Measurements from ENCODE around the gene PRKCE.

Gene PRKCE

DNA sequence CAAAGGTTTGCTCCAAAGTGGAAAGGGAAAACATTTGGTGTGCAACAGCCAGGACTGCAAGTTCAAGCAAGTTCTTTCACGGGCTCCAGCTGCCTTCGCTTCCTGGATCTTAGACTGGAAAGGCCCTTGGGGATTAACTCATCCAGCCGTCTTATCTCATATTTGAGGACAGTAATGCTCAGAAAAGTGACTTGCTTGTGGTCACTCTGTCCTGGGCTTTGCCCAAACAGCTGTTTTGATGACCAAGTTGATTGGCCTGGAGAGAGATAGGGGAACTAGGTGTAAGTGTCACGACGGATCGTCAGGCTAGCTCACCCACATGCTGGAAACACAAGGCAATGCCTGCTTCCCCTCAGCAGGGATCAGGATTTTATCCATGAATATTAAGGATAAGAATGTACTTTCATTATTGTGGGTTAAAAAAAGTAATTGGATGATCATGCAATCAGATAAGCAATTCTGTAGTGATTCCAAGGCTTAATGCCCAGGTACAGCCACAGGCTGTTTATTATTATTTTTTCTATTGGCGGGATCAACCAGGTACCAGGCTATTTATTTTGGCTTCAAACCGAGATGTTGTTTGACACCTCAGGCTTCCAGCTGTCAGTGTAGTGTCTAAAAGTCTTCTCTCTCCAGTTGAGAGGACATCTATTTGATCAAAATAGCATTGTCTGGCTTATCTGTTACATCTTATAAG lies 483.2 kb downstream of the PRKCE start:
- no peak for DNase-seq (ENCODE audit: low read depth in 2 of 3, low spot score in 1 of 3)

DNA sequence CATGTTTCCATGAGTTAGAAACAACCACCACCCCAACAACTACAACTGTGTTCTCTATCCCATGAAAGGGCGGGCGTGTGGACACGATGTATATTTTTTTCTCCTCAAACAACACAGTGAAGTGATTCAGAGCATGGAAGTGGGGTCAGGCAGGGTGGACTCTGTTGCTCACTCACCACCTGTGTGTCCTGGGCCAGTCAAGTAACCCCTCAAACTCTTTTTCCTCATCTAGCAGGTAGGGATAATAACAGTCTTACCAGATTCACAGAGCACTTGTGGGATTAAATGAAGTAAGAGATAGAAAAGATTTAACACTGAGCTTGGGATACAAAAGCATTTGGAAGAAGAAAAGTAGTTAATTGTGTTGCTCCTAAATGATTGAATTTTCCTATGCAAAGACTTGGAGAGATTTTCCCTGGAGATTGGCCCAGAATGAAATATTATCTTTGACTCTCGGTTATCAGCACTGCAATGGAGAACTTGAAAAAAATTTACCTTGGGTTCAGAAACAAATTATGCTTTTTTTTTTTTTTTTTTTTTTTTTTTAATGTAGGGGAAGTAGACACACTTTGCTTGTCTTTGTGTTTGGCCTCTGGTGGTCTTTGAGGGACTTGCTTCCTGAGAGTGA lies 483.9 kb downstream of the PRKCE start:
- DNase-seq (ENCODE audit: low read depth in 2 of 3, low spot score in 1 of 3) = no peak

GRCh38 chr2:46135958-46136357 lies 484.5 kb downstream of the PRKCE start:
- DNase-seq (ENCODE audit: low read depth in 2 of 3, low spot score in 1 of 3) = no peak

DNA sequence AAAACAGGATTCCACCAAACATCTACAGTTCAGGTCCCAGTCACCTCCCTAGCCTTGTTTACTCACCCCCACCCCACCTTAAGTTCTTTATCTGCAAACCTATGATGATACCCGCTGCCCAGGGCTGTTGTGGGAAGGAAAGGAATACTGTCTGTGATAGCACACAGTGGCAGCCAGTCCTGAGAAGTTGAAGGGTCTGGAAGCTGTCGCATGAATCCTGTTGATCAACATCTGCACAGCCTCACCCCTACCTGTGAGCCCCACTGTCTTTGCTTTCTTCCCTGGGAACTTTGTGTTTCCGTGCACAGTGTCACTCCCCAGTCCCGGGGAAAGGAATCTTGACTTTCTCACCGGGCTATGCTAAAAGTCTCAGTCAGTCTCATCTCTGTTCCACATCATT lies 485.0 kb downstream of the PRKCE start:
- no peak for DNase-seq (ENCODE audit: low read depth in 2 of 3, low spot score in 1 of 3)

DNA sequence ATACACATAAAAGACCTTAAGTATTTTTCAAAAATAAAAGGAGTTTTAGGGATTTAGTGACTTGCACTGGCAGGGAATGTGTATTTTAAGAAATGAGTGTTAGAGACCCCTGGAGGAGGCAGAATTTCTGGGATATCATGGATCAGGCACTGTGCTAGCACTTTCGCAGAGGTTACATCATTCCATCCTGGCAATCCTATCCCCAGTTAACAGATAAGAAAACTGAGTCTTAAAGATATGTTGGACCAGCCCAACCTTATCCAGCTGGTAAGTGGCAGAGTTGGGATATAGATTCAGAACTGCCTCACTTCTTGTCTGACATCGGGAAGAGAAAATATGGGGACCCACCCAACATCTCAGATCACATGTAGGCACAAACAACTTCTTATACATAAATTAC lies 485.5 kb downstream of the PRKCE start:
- no peak for DNase-seq (ENCODE audit: low read depth in 2 of 3, low spot score in 1 of 3)

DNA sequence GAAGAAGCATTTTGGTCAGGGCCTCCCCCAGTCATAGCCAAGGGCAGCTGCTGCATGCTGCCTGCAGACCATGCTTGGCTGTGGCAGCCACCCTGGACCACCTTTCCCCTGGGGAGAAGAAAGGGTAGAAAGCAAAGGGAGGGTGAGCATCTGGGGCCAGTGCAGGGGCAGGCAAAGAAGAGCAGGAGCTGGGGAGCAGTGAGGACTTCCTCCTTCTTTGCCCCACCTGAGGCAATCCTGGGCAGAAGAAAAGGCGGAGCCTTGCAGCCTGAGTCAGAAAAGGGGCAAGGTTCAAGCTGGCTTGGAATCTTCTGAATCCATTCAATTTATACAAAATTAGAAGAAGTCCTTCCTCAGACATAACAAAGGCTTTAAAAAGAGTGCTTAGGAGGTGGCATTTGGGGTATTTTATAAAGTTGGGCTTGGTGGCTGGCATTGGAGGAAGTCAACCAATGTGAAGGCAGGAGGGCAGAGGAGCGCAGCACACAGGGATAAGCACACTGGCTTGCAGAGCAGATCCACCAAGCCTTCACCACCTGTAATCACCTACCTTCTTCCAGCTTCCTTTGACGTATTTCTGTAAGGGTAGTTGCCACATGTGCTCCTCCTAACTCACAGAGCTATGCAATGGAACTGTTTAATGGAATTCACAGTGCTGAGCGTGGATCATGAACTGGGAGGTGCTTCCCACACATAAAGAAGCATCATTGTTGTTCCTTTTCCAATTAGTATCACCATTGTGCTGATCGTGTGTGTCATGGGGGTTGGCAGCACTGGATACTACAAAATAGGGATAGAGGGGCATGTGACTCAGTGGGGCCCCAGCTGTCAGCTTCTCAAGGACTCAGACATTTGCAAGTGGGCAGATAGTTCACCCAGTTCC lies 491.3 kb downstream of the PRKCE start:
- DNase-seq (ENCODE audit: low read depth in 2 of 3, low spot score in 1 of 3) = no peak

GRCh38 chr2:46143429-46144132 lies 492.1 kb downstream of the PRKCE start:
- no peak for DNase-seq (ENCODE audit: low read depth in 2 of 3, low spot score in 1 of 3)

GRCh38 chr2:46144133-46144800 lies 492.8 kb downstream of the PRKCE start:
- DNase-seq (ENCODE audit: low read depth in 2 of 3, low spot score in 1 of 3) = no peak

GRCh38 chr2:46145017-46145416 lies 493.5 kb downstream of the PRKCE start:
- DNase-seq (ENCODE audit: low read depth in 2 of 3, low spot score in 1 of 3) = no peak

- DNase-seq (ENCODE audit: low read depth in 2 of 3, low spot score in 1 of 3) = no peak
Observed at GRCh38 chr2:46145840-46146239, 494.4 kb downstream of the PRKCE start.

- DNase-seq (ENCODE audit: low read depth in 2 of 3, low spot score in 1 of 3) = no peak
Observed at GRCh38 chr2:46146866-46147502, 495.5 kb downstream of the PRKCE start.

DNA sequence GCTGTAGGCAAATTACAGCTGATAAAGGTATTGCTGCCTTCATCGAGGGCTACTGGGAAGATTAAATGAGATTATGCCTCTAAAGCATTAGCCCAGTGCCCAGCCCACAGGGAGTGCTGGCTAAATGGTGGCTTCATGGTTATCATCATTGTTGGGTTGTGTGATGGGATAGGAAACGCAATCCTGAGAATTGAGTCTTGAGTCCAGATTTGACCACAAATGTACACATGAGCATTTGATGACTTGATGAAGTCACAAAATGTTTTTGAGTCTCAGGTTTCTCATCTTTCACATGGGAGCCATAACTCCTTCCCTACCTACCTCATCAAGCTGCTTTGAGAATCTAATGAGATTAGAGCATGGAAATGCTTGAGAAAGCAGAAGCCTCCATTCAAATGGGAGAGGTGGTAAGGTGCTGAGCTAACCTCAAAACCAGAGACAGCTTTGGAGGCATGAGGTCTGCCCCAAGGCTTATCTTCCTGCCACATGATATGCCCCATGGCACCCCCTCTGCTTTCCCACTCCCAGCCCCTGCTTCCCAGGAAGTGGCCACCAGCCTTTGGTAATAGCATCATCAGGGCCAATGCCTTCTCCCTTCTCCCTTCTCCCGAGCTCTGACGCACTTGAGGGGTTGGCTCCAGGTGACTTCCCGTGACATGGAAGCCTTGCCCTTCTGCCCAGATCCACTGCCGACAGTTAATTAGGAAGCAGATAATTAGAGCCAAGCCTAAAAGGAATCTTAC lies 496.3 kb downstream of the PRKCE start:
- DNase-seq (ENCODE audit: low read depth in 2 of 3, low spot score in 1 of 3) = no peak

- DNase-seq (ENCODE audit: low read depth in 2 of 3, low spot score in 1 of 3) = no peak
Observed at GRCh38 chr2:46148369-46148736, 496.9 kb downstream of the PRKCE start.

DNA sequence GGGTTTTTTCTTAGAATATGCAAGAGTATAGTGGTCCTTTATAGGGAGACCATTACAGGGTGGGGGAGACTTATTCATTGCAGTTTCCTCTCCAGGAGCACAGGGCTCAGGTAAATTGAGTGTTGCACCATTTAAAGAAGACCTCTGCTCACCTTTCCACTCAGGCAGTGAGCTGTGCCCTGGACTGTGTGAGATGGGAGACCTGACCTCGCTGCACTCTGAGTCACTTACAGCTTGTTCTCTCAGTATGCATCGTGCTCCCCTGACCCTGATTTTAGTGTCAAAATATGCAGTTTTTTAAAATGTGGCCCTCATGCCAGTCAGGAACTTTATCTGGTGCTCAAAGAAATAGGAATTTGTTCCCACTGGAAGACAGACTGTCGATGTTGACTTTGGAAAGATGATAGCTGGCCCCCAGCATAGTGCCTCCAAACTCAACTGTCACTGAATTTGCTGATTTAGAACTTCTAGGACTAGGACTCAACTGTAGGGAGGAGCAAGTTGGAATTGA lies 499.0 kb downstream of the PRKCE start:
- no peak for DNase-seq (ENCODE audit: low read depth in 2 of 3, low spot score in 1 of 3)

GRCh38 chr2:46151577-46151976 lies 500.1 kb downstream of the PRKCE start:
- no peak for DNase-seq (ENCODE audit: low read depth in 2 of 3, low spot score in 1 of 3)

- DNase-seq (ENCODE audit: low read depth in 2 of 3, low spot score in 1 of 3) = no peak
Observed at GRCh38 chr2:46153996-46154753, 502.7 kb downstream of the PRKCE start.

- no peak for DNase-seq (ENCODE audit: low read depth in 2 of 3, low spot score in 1 of 3)
Observed at GRCh38 chr2:46157072-46157965, 505.8 kb downstream of the PRKCE start.

GRCh38 chr2:46157966-46158310 lies 506.5 kb downstream of the PRKCE start:
- DNase-seq (ENCODE audit: low read depth in 2 of 3, low spot score in 1 of 3) = no peak

Measured in stimulated activated CD4-positive, alpha-beta T cell treated with anti-CD3 and anti-CD28 coated beads, Interleukin-12 subunit alpha, Interleukin-12 subunit beta, amount 100 ng/mL, for 48 hours (primary cell).